ENCODE results near the gene DNAL4. TPM values are rescaled to one million over a fixed set of nuclear protein-coding genes. Genes with fewer than 3 reads are reported as not detected.
A peak's percentile ranks its signal among the peaks of the same experiment; 100 is the strongest.

Gene DNAL4
- total RNA-seq, 2 donors from 2014 or later = 24.8 to 29.8 TPM

GRCh38 chr22:38755911-38756532, 37.9 kb downstream of the DNAL4 start, which contains the start of gene SUN2:
TSS of gene SUN2 (minus strand) at chr22:38755998. CDS start at chr22:38752628, 3,370 bp downstream.
- peak within 1 kb of the TSS; percentile 87 for H3K27ac ChIP-seq (ENCODE audit: low read depth, low read length)
- peaks cover 10% of the 10 kb centered on the region for H3K36me3 ChIP-seq (ENCODE audit: control insufficient read depth, insufficient read depth, low read length)
- no peak for TF ChIP-seq CTCF (conservative IDR thresholded peaks at IDR 0.05)
- peak; percentile 92 for DNase-seq
- H3K27me3 ChIP-seq (ENCODE audit: control insufficient read depth, insufficient read depth, low read length, poor library complexity, severe bottlenecking) = peaks cover 6% of the 10 kb centered on the region
- peak within 1 kb of the TSS; percentile 82 for H3K4me3 ChIP-seq (ENCODE audit: low read length)
- 4 to 19% methylated on average over 7 to 68 of the region's 68 CpGs for WGBS, 2 experiments (ENCODE audit: insufficient coverage in 1 of 2, insufficient read length in 1 of 2)
- peak within 1 kb of the TSS; percentile 56 for H3K27ac Mint-ChIP-seq
- peaks cover 24% of the 10 kb centered on the region for H3K4me1 Mint-ChIP-seq
- H3K27me3 Mint-ChIP-seq (ENCODE audit: insufficient read depth) = peaks cover 19% of the 10 kb centered on the region
- peaks cover 9% of the 10 kb centered on the region for H3K36me3 Mint-ChIP-seq (ENCODE audit: low read depth)
- no peaks in the 10 kb centered on the region for H3K9me3 Mint-ChIP-seq
- H3K9ac ChIP-seq (ENCODE audit: extremely low read depth, low read length, poor library complexity, severe bottlenecking) = peak within 1 kb of the TSS; percentile 53
- no peaks in the 10 kb centered on the region for H3K9me3 ChIP-seq (ENCODE audit: control insufficient read depth, low read length)
- H3K4me3 Mint-ChIP-seq = peak within 1 kb of the TSS; percentile 60
- peaks cover 15% of the 10 kb centered on the region for H3K4me1 ChIP-seq (ENCODE audit: control insufficient read depth, insufficient read depth, low read length)

GRCh38 chr22:38755155-38755910, 38.6 kb downstream of the DNAL4 start:
- H3K27ac Mint-ChIP-seq = peak overlapping the region; percentile 56
- H3K9me3 Mint-ChIP-seq = no peaks in the 10 kb centered on the region
- Histone ChIP-seq H3K4me1 (ENCODE audit: control insufficient read depth, insufficient read depth, low read length) (peaks cover 15% of the 10 kb centered on the region), H3K27me3 (ENCODE audit: control insufficient read depth, insufficient read depth, low read length, poor library complexity, severe bottlenecking) (peaks cover 6% of the 10 kb centered on the region), H3K27ac (ENCODE audit: low read depth, low read length) (peak overlapping the region; percentile 87), H3K36me3 (ENCODE audit: control insufficient read depth, insufficient read depth, low read length) (peaks cover 13% of the 10 kb centered on the region), H3K4me3 (ENCODE audit: low read length) (peak overlapping the region; percentile 82), H3K9me3 (ENCODE audit: control insufficient read depth, low read length) (no peaks in the 10 kb centered on the region), H3K9ac (ENCODE audit: extremely low read depth, low read length, poor library complexity, severe bottlenecking) (peak overlapping the region; percentile 51)
- TF ChIP-seq CTCF (conservative IDR thresholded peaks at IDR 0.05) = no peak
- WGBS, 2 experiments (ENCODE audit: insufficient coverage in 1 of 2, insufficient read length in 1 of 2) = 1% methylated on average over 28 to 74 of the region's 74 CpGs
- peak; percentile 83 for DNase-seq
- peaks cover 19% of the 10 kb centered on the region for H3K27me3 Mint-ChIP-seq (ENCODE audit: insufficient read depth)
- H3K4me1 Mint-ChIP-seq = peaks cover 24% of the 10 kb centered on the region
- H3K36me3 Mint-ChIP-seq (ENCODE audit: low read depth) = peaks cover 12% of the 10 kb centered on the region
- H3K4me3 Mint-ChIP-seq = peak overlapping the region; percentile 60

- Mint-ChIP-seq H3K27me3 (ENCODE audit: insufficient read depth) (peaks cover 19% of the 10 kb centered on the region), H3K9me3 (no peaks in the 10 kb centered on the region), H3K4me1 (peaks cover 24% of the 10 kb centered on the region), H3K4me3 (peak overlapping the region; percentile 60), H3K27ac (peak overlapping the region; percentile 56), H3K36me3 (ENCODE audit: low read depth) (peaks cover 17% of the 10 kb centered on the region)
- DNase-seq = no peak
- TF ChIP-seq CTCF (conservative IDR thresholded peaks at IDR 0.05) = no peak
- 17 to 22% methylated on average over 8 to 12 of the region's 12 CpGs for WGBS, 2 experiments (ENCODE audit: insufficient coverage in 1 of 2, insufficient read length in 1 of 2)
- H3K4me1 ChIP-seq (ENCODE audit: control insufficient read depth, insufficient read depth, low read length) = peaks cover 15% of the 10 kb centered on the region
- peaks cover 19% of the 10 kb centered on the region for H3K36me3 ChIP-seq (ENCODE audit: control insufficient read depth, insufficient read depth, low read length)
- peak overlapping the region; percentile 82 for H3K4me3 ChIP-seq (ENCODE audit: low read length)
- peaks cover 6% of the 10 kb centered on the region for H3K27me3 ChIP-seq (ENCODE audit: control insufficient read depth, insufficient read depth, low read length, poor library complexity, severe bottlenecking)
- H3K27ac ChIP-seq (ENCODE audit: low read depth, low read length) = peak overlapping the region; percentile 87
- peak overlapping the region; percentile 51 for H3K9ac ChIP-seq (ENCODE audit: extremely low read depth, low read length, poor library complexity, severe bottlenecking)
- H3K9me3 ChIP-seq (ENCODE audit: control insufficient read depth, low read length) = no peaks in the 10 kb centered on the region
Observed at GRCh38 chr22:38754751-38755154, 39.2 kb downstream of the DNAL4 start.

Measured in endodermal cell (in vitro differentiated cells).